Hepatocyte (in vitro differentiated cells): ENCODE data around the gene CAPRIN2.

Experiments used
- CTCF ChIP-seq: fragments of 200-600 bp; sonication (generic); IDR thresholded peaks from 2 replicates; pipeline ENCODE4 v1.5.1; 2016; ENCODE audit warnings: antibody characterized with exemption, mild to moderate bottlenecking; ENCODE audit not compliant: poor library complexity
- EZH2 ChIP-seq: fragments of 200-600 bp; sonication (generic); IDR thresholded peaks from 2 replicates; pipeline ENCODE4 v1.6.1; 2016; ENCODE audit warnings: antibody characterized with exemption, mild to moderate bottlenecking, borderline replicate concordance

GRCh38 chr12:30730011-30730410, 24.7 kb downstream of the CAPRIN2 start:
- no peak for TF ChIP-seq CTCF
- TF ChIP-seq EZH2, result no peak
